Right lobe of liver (tissue), 6 donors: ENCODE results near the gene HBG1. TPM values are rescaled to one million over a fixed set of nuclear protein-coding genes. Genes with fewer than 3 reads are reported as not detected.

Source experiments
- ATAC-seq, 4 donors: fragments of 200-7000 bp; cut with Tn5 transposase; one replicate each; pipeline ENCODE4 v1.9.1; 2020; ENCODE audit warnings: mild to moderate bottlenecking in 4 of 4, moderate library complexity in 4 of 4
- DNase-seq, 3 donors: peaks; one replicate each; pipeline ENCODE4 v3.0.0-alpha.2; 2020
- H3K27ac ChIP-seq, 3 donors: fragments of 200-600 bp; one replicate each; pipeline ENCODE4 v1.8.0; 2022
- H3K27me3 ChIP-seq, 2 donors: fragments of 200-600 bp; one replicate each; pipeline ENCODE4 v1.8.0; 2022
- H3K36me3 ChIP-seq, 4 donors: fragments of 200-600 bp; sonication (generic) in 1 of 4; one replicate each; pipeline versions ENCODE4 v1.5.1 to v1.8.0; 2017 to 2022; ENCODE audit warnings: control low read depth in 1 of 4
- H3K4me1 ChIP-seq, 4 donors: fragments of 200-600 bp; sonication (generic) in 1 of 4; one replicate each; pipeline versions ENCODE4 v1.5.1 to v1.8.0; 2017 to 2022; ENCODE audit warnings: control low read depth in 1 of 4
- H3K4me3 ChIP-seq, 3 donors: fragments of 200-600 bp; one replicate each; pipeline ENCODE4 v1.8.0; 2022
- H3K9me3 ChIP-seq, 4 donors: fragments of 200-600 bp; sonication (generic) in 1 of 4; one replicate each; pipeline versions ENCODE4 v1.5.1 to v1.8.0; 2017 to 2022; ENCODE audit warnings: control low read depth in 1 of 4
- POLR2A ChIP-seq: fragments of 450-650 bp; IDR thresholded peaks from one replicate; pipeline ENCODE4 v1.6.1; 2017; ENCODE audit warnings: antibody characterized with exemption, mild to moderate bottlenecking
- WGBS: methylation state at CpG from one replicate; pipeline ENCODE4 v1.1.6; 2018; ENCODE audit warnings: low coverage, low lambda C conversion rate; ENCODE audit not compliant: insufficient coverage; ENCODE audit errors: missing lambda C conversion rate; 5-methylcytosine and 5-hydroxymethylcytosine counted together
- intact Hi-C, 2 donors: fragments of 100-400 bp; cut with DNase I; formaldehyde crosslinking; loops; one replicate each; pipeline versions ENCODE4 v1.11.2 to v1.14.1; 2022
- total RNA-seq, 6 experiments: library from RNA; depleted of rRNA in 2 of 6; stranded (reverse); fragments of >200 nt in 2 of 6; fragmentation: NEBNext Ultra II Directional in 3 of 6; extraction: Animal tissue kit (Norgen Biotek cat#: 25700) in 3 of 6; gene quantifications; one replicate each; pipeline versions ENCODE4 v1.1.0 to v1.2.4, GENCODE V29; 2016 to 2023
- TF ChIP-seq, protein P1 (sequence below), 4 donors: fragments of 200-600 bp in 3 of 4; fragments of 450-650 bp in 1 of 4; IDR thresholded peaks; one replicate each; pipeline versions ENCODE4 v1.5.1 to v1.8.0; 2016 to 2022; ENCODE audit warnings: antibody characterized with exemption in 4 of 4, mild to moderate bottlenecking in 2 of 4
- donor health status: DM: no; HTN: yes; CAD: no.
- donor health status: DM: no; HTN: no; CAD: no.
- donor health status: DM: no; HTN: no; CAD: no.
- donor health status: DM: no; HTN: yes; CAD: no.
- donor health status: DM: no; HTN: yes; CAD: no.

HBG1 gene
- total RNA-seq, 6 experiments from 2014 or later: not detected

DNA sequence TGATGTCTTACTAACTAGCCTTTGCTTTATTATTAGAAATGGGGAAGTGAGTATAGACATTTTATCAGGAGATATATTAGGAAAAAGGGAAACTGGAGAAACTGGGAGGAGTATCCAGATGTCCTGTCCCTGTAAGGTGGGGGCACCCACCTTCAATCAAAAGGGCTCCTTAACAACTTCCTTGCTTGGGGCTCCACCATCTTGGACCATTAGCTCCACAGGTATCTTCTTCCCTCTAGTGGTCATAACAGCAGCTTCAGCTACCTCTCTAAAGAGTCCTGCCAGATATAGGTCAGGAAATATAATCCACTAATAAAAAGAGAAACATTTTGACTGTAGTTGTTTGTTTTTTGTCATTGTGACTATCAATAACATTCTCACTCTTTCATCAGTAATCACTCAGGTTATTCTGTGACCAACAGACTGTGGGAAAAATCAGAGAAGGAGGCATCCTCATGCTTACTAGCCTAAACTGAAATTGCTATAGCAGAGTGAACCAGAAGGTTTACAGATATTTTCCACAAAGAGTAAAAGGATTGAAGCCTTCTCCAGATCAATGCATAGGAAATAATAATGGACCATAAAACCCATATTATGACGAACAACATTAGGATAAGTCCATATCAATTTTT lies 41.7 kb upstream of the HBG1 start:
- intact Hi-C loops: no loop called here
- DNase-seq (no peak), ATAC-seq (peak in 3 of 4 donors; percentile 29 to 38 (median 31))
- no peak for TF ChIP-seq POLR2A
- TF ChIP-seq, protein P1, sequence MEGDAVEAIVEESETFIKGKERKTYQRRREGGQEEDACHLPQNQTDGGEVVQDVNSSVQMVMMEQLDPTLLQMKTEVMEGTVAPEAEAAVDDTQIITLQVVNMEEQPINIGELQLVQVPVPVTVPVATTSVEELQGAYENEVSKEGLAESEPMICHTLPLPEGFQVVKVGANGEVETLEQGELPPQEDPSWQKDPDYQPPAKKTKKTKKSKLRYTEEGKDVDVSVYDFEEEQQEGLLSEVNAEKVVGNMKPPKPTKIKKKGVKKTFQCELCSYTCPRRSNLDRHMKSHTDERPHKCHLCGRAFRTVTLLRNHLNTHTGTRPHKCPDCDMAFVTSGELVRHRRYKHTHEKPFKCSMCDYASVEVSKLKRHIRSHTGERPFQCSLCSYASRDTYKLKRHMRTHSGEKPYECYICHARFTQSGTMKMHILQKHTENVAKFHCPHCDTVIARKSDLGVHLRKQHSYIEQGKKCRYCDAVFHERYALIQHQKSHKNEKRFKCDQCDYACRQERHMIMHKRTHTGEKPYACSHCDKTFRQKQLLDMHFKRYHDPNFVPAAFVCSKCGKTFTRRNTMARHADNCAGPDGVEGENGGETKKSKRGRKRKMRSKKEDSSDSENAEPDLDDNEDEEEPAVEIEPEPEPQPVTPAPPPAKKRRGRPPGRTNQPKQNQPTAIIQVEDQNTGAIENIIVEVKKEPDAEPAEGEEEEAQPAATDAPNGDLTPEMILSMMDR (IDR thresholded peaks at IDR 0.05): peak; percentile 13 to 39 (median 29)
- H3K27ac ChIP-seq: no peak overlapping the region
- WGBS: 42% methylated on average over 1 of the region's 1 CpG
- H3K4me1 ChIP-seq: no peaks in the 10 kb centered on the region
- H3K27me3 ChIP-seq: no peaks in the 10 kb centered on the region
- no peaks in the 10 kb centered on the region for H3K36me3 ChIP-seq
- no peaks in the 10 kb centered on the region for H3K9me3 ChIP-seq
- no peak overlapping the region for H3K4me3 ChIP-seq

DNA sequence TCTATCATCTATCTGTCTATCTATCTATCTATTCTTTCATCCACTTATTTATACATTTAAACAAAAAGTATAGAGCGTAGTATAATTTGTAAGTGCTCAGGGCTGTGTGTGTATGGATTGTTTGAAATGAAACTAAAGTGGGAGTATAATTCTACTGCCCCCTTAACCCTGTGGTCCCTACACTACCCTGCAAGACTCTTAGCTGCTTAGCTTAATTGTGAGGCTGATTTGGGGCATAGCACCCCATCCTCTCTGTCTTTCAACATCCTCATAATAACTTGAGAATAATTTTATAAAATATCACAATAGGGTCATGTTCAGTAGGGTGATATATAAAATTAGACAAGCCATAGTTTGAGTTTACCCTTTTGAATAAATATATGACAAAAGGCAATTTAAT lies 40.4 kb upstream of the HBG1 start:
- Histone ChIP-seq H3K27ac (no peak overlapping the region), H3K9me3 (no peaks in the 10 kb centered on the region), H3K36me3 (no peaks in the 10 kb centered on the region), H3K4me1 (no peaks in the 10 kb centered on the region), H3K27me3 (no peaks in the 10 kb centered on the region), H3K4me3 (no peak overlapping the region)
- ATAC-seq: no peak
- no peak for DNase-seq
- WGBS: 67% methylated on average over 1 of the region's 1 CpG
- intact Hi-C loops: no loop called here
- TF ChIP-seq POLR2A: no peak
- TF ChIP-seq, protein P1 (IDR thresholded peaks at IDR 0.05): no peak

DNA sequence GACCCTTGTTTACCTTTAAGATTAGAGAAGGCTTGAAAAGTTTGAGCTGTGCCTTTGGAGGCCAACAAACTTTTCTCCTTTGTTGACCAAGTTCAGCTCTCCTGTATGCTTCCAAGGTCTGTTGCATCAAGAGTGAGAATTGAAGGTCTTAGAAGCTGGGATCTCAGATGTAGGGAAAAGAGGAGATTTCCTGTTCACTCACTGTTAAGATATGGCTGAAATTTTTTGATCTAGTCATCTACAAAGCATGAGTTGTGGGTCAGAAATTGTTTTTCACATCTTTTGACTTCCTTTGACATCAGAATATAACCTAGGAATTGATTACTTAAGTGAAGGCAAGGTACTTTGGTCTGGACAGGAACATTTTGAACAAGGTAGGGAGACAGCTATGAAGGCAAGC lies 40.0 kb upstream of the HBG1 start:
- no peak overlapping the region for H3K4me3 ChIP-seq
- intact Hi-C loops: no loop called here
- DNase-seq (no peak), ATAC-seq (no peak)
- H3K27ac ChIP-seq: no peak overlapping the region
- H3K4me1 ChIP-seq: no peaks in the 10 kb centered on the region
- TF ChIP-seq, protein P1 (IDR thresholded peaks at IDR 0.05): no peak
- TF ChIP-seq POLR2A: no peak
- no peaks in the 10 kb centered on the region for H3K36me3 ChIP-seq
- no peaks in the 10 kb centered on the region for H3K9me3 ChIP-seq
- no peaks in the 10 kb centered on the region for H3K27me3 ChIP-seq

DNA sequence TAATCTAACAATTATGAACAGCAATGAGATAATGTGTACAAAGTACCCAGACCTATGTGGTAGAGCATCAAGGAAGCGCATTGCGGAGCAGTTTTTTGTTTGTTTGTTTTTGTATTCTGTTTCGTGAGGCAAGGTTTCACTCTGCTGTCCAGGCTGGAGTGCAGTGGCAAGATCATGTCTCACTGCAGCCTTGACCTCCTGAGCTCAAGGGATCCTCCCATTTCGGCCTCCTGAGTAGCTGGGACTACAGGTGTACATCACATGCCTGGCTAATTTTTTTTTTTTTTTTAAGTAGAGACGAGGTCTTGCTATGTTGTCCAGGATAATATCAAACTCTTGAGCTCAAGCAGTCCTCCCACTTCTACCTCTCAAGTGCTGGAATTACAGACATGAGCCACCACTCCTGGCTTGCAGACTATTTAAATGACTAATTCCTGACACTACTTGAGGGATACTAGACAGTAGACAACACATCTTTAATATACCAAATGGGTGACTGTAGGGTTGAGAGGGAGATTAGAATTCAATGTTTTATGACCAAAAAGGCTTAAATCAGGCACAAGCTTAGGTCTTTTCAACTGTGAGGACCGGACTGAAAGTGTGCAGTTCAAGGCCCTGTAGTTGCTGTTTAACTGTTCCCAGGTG lies 39.4 kb upstream of the HBG1 start:
- Histone ChIP-seq H3K4me1 (no peaks in the 10 kb centered on the region), H3K36me3 (no peaks in the 10 kb centered on the region), H3K9me3 (no peaks in the 10 kb centered on the region), H3K4me3 (no peak overlapping the region), H3K27ac (no peak overlapping the region), H3K27me3 (no peaks in the 10 kb centered on the region)
- ATAC-seq: no peak
- no peak for DNase-seq
- WGBS: 58% methylated on average over 6 of the region's 6 CpGs
- no peak for TF ChIP-seq POLR2A
- TF ChIP-seq, protein P1 (IDR thresholded peaks at IDR 0.05): no peak
- intact Hi-C loops: no loop called here
